Measurements from ENCODE around the gene FHOD1.

FHOD1 gene

DNA sequence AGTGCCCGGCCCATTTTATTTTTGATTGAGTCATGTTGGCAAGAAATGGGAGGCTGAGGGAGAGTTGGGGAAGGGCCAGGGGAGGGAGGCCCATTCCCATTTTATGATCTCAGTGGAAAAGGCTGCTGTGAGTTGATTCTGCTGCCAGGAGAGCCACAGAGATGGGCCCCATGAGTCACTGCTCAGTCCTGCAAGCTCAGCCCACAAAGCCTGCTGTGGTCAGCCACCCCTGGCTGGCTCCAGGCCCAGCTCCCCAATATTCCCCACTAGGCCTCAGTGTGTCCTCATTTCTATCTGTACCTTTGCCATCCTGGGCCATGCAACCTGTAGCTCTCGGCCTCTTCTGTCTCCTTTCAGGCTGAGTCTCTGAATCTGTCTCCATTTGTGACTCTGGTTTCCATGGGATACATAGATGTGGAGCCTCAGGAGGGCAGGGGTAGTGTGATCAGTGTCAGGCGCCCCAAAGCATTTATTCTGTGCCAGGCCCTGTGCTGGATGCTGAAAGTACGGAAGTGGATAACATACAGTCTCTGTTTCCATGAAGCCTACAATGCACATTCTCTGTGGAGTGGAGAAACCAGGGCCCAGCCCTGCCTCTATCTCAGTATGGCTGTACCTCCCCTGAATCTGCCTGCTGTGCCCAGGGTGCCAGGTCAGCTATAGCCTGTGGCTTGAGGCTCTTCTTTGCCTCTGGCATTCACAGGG is 30.2 kb upstream of the FHOD1 start:
- DNase-seq, result no peak

DNA sequence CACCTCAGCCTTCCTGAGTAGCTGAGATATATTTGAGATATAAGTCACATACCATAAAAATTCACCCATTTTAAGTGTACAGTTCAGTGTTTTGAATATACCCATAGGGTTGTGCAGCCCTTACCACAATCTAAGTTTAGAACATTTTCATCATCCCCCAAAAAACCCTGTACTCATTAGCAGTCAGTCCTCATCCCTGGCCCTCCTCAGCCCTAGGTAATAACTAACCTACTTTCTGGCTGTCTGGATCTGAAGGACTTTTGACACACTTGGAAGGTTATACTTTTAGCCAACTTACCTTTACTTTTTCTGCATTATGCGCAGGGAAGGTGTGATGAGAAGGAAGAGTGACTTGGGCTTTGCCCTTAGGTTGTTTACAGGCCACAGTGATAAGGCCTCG is 28.0 kb upstream of the FHOD1 start:
- no peak for DNase-seq

DNA sequence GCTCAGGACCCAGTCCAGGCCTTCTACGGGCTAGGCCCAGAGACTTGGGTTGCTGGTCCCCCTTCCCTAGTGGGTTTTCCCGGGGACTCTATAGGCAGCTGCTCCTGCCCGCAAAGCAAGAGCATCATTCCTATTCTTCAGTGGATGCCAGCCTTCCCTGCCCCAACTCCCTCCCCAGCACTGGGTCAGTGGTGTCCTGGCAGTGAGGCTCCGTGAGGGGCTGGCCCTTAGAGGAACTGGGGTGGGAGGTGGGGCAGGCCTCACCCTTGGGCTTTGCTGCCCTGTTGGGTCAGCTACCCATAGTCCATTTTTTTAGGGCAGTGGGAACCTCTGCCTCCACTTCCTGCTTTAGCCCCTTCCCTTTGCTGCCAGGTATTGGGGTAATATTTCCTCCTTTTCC is 24.2 kb upstream of the FHOD1 start:
- no peak for DNase-seq

DNA sequence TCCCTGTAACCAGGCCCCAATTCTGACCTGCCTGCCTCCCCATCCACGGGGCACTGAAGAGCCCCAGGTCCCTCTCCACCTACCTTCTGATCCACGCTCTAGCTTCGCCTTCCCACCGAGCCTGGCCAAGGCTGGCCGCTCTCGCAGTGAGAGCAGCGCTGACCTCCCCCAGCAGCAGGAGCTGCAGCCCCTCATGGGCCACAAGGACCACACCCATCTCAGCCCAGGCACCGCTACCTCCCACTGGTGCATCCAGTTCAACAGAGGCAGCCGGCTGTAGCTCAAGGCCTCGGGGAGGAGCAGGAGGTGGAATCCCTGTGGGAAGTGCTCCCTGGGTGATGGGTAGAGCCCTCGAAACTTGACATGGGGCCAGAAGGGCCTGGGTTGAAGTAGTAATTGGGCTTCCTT is 23.7 kb upstream of the FHOD1 start:
- no peak for DNase-seq

DNA sequence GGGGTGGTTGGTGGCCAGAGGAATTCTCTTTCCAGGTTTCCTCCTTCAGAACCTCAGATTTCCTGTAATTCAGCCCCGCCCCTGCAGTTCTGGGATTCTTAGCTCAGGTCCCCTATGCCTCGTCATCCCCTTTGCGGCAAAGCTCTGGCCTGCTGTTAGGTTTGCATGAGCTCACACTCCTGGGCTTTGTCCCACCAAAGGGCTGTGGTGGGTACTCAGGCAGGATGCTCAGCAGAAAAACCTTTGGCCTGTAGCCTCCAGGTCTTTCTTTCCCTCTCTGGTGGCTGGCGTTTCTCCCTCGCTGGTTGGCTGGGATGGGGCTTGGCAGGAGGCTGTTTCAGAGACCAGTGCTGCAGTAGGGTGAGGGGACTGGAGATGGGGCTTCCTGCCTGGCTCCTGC is 22.5 kb upstream of the FHOD1 start:
- DNase-seq, result no peak

DNA sequence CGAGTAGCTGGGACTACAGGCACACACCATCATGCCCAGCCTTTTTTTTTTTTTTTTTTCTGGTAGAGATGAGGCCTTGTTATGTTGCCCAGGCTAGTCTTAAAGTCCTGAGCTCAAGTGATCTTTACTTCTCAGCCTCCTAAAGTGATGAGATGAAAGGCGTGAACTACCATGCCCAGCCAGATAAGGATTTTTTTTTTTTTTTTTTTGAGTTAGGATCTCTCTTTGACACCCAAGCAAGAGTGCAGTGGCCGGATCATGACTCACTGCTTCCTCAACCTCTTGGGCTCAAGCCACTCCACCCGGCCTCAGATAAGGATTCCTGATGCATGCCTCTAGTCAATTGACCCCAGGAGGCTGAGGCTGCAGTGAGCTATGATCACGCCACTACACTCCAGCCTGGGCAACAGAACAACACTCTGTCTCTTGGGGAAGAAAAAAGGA is 20.9 kb upstream of the FHOD1 start:
- no peak for DNase-seq

DNA sequence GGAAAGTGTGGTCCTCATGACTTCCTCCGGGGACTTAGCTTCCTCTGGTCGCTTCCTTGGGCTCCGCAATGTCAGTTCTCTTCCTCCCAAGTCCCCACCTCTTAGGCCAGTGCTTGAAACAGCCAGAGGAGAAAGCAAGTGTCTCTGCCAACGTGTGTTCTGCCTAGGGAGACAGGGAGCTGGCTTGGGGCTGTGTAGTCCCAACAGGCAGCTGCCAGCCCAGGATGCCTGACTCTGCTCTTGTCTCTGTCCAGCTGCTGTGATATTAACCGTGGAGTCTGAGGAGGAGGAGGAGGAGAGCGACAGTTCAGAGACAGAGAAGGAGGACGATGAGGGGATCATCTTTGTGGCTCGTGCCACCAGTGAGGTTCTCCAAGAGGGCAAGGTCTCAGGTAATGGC is 18.6 kb upstream of the FHOD1 start:
- DNase-seq, result no peak

DNA sequence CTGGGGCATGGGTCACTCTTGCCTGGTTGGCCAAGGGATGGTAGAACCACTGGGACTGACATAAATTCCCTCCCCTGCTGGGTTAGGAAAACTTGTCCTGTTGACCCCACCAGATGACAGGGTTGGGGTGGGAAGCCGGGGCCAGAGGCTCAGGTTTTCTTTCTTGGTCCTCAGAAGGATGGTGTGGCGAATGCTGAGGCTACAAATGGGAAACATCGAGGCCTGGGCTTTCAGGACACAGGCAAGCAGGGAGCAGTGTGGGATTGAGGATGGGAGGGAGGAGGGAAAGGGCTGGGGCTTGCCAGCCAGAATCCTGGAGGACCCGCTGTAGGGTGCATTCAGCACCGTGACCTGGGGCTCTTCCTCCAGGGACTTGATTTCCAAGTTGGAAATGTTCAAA is 17.6 kb upstream of the FHOD1 start:
- DNase-seq, result no peak

DNA sequence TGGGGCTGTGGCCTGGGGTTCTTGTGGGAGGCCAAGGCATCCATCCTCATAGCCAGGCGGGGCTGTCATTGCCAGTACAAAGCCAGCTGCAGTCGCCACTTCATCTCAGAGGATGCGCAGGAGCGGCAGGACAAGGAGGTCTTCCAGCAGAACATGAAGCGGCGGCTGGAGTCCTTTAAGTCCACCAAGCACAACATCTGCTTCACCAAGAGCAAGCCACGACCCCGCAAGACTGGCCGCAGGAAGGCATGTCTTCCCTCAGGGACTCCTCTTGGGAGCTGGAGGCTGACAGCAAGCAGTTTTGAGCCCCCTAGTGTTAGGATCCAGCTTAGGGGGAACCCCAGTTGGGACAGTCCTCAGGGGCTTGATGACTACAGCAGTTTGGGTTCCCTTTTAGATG is 17.0 kb upstream of the FHOD1 start:
- no peak for DNase-seq

DNA sequence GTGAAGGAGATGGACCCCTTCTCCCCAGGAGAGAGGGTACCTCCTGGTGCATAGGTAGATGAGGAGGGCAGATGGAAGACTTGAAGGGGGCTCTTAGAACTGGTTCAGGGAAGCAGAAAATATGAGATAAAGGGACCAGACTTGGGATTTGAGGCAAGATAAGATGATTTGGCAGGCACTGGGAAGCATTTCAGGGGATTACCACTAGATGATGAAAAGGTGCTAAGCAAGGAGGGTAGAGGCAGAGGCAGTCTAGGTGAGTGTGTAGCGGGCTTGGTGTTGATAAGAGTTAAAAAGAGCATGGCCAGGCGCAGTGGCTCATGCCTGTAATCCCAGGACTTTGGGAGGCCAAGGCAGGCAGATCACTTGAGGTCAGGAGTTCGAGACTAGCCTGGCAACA is 15.9 kb upstream of the FHOD1 start:
- DNase-seq, result no peak

DNA sequence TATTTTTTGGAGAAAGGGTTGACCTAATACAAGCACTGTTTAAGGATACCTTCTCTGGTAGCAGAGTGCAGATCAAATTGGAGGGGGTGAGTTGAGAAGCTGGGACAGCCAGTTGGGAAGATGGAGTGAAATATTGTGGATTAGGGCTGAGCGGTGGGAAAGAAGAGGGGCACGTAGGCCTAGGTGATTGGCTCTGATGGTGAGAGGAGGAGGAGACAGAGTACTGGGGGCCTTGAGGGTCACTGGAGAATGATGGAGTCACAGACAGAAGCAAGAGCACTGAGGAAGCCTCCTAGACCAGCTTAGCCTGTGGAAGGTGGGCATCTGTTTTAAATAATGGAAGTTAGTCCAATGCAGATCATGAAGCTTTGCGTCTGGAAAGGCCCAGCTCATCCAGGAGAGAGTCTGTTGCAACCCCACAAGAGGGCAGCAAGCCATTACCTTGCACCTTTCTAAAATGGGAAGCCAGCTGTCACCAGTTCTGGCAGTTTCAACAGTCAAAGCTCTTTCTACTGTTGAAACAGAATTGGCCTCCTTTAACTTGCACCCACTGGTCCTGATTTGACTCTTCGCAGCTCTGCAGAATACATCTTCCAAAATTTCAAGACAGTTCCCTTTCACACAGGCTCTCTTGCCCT is 13.3 kb upstream of the FHOD1 start:
- peak; percentile 31 for DNase-seq

DNA sequence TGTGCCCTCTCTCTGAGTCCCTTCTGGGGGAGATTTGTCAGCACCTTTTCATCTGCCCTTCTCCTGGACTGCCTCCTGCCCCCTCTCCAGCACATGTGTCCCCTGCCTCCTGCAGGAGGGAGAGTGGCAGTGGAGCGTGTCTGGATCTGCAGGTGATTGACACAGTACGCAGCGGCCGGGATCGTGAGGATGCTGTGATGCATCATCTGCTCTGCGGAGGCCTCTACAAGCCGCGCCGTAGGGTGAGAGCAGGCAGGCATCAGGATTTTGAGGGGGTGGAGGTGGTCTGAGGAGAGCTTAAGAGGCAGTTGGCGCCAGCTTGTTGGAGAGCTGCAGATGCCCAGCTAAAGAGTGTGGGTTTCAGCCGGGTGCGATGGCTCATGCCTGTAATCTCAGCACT is 12.4 kb upstream of the FHOD1 start:
- DNase-seq, result no peak

DNA sequence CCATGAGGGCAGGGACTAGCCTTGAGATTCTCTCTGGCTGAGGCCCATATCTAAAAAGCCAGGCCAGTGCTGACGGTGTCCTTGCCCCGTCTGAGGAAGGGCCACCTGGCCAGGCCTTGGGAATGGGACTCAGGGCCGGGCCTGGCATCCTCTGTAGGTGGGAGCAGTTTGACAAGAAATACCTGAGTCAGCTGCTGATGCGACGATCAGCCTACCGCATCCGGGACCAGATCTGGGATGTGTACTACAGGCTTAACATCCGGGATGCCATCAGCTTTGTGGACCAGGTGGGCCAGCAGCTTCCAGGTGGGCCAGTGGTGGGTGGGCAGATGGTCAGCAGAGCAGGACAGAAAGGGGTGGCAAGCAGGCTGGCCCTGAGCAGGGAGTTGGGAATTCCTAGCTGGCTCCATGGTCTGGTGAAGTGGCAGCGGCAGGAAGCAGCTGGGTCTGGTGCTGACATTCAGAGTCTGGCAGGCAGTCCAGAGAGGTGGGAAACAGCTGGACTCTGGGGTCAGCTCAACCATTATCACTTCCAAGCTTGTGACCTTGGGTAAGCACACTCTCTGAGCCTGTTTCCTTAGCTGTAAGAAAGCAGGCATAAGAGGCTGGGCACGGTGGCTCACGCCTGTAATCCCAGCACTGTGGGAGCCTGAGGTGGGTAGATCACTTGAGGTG is 11.0 kb upstream of the FHOD1 start:
- no peak for DNase-seq

DNA sequence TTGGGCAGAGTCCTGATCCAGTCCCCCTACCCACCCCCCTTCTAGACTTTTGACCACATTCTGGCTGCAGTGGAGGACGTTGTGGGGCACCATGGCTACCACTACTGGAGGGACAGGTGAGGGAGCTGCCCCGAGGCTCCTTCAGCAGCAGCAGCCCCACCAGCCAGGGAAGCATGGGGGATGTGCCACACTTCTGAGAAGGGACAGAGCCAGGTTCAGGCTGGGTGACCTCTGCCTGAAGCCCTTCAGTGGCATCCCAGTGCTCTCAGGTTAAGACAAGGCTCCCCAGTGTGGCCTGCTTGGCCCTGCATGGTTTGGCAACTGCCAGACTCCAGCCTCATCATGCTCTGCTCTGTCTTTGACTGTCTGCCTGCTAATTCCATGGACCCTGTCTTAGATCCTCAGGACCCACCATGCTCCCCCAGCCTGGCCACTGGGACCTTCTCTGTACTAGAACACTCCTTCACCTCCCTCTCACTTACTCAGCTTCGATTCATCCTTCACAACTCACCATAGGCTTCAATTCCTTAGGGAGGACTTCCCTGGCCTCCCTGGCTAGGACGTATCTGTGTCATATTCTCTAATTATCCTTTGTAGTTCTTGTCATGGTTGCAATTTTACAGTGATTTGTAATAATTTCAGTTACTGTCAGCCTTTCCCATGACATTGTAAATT is 10.3 kb upstream of the FHOD1 start:
- DNase-seq, result no peak

DNA sequence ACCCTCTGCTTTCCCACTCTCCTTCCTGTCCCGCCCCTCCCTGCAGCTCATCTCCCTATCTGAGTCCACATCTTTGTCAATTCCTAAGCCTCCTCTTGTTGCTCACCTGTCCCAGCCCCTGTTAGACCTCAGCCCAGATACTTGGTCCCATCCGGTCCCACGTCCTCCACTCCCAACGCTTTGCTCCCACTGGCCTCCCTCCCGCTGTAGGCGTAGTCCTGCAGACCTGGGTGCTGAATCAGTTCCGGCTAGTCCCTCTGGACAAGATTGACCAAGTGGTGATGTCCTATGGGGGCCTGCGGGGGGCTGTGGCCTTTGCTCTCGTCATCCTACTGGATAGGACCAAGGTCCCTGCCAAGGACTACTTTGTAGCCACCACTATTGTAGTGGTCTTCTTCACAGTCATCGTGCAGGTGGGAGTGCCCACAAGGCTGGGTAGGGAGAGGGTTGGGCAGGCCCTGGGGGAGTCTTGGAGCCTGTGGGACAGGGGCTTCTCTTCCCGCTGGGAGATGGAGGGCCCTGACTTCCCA is 9.5 kb upstream of the FHOD1 start:
- no peak for DNase-seq

DNA sequence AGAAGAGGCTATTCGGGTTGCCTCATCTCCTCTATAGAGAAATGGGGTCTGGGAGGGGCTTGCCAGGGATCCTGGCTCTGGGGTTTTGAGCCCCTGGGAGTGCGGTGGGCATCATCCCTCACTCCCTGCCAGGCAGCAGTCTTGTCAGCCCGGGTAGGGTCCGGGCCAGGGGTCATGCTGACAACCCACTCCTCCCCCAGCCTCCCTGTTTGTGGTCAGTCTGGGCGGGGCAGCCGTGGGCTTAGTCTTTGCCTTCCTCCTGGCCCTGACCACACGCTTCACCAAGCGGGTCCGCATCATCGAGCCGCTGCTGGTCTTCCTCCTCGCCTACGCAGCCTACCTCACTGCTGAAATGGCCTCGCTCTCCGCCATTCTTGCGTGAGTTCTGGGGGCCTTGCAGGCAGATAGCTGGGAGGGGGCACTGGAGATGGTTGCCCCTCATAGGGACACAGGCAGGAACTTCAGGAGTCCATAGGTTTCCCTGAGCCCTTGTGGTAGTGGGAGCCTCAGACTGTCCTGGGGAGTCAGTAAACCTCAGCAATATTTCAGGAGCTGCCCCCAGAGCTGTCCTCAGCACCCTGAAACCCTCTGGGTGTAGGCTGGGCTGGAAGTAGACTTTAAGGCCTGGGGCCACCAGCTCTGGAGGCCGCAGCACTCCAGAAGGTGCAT is 8.4 kb upstream of the FHOD1 start:
- no peak for DNase-seq

DNA sequence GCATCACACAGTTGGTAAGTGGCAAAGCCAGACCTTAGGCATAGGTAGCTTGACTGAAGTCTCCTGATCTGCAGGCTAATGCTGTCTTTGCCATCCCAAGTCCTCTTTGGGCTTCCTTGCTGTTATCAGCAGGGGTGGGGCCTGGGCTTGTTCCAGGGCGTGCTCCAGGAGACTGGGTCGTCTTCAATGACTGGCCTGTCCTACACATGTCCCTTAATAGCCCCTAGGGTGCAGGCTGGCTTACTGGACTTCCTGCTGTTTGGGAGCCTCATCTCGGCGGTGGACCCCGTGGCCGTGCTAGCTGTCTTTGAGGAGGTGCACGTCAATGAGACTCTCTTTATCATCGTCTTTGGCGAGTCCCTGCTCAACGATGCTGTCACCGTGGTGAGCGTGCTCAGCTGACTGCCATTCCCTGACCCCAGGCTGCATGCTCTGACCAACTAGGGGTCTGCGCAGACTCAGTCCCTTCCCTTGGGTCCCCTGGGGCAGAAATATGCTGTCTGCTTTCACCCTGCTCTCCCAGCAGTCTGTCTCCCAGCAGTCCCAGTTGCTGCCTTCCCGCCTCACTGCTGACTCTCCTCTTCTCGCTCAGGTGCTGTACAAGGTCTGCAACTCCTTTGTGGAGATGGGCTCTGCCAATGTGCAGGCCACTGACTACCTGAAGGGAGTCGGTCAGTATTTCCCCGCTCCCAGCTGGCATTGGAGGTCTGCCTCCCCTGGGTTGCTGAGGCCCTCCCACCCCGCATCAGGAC is 7.7 kb upstream of the FHOD1 start:
- no peak for DNase-seq

DNA sequence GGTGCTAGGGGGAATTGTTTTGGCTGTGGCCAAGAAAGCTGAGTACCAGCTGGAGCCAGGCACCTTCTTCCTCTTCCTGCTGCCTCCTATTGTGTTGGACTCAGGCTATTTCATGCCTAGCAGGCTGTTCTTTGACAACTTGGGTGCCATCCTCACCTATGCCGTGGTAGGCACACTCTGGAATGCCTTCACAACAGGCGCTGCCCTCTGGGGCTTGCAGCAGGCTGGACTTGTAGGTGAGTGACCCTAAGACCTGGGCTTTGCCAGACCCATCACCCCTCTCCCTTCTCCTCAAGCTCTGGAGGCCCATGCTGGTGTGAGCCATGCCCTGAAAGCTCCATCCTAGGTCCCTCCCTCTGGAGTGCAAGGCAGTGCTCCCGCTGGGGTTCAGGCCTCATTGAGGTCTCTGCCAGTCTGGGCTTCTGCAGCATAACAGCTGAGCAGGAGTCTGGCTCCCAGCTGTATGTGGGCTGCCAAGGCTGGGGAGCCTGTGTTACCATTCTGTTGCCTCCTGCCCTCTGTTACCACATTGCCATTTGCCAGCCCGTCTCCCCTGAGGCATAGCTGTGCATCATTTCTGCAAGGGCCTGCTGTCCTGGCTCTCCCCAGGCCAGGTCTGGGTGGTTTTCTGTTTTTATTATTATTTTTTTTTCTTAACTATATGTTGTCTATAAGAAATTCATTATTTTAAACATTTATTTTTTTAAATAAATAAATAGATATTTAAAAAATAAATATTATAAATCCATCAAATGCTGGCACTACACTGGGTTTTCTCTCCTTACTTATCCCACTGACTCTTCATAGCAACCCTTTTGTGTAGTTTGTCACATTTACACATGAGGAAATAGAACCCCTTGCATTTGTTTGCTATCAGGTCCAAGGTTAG is 5.6 kb upstream of the FHOD1 start:
- no peak for DNase-seq

DNA sequence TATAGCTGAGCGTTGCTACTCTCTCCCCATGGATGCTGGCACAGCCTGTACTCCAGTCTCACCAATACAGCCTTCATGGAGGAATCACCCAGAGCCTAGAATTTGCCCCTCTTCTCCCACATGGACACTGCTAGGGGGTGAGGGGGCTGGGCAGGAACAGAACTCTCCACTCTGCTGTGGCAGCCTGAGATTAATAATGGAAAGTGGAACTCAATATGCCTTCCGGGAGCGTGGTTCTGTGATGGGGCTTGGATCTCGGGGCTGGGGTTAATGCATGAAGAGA is 2.7 kb upstream of the FHOD1 start:
- DNase-seq, result no peak

DNA sequence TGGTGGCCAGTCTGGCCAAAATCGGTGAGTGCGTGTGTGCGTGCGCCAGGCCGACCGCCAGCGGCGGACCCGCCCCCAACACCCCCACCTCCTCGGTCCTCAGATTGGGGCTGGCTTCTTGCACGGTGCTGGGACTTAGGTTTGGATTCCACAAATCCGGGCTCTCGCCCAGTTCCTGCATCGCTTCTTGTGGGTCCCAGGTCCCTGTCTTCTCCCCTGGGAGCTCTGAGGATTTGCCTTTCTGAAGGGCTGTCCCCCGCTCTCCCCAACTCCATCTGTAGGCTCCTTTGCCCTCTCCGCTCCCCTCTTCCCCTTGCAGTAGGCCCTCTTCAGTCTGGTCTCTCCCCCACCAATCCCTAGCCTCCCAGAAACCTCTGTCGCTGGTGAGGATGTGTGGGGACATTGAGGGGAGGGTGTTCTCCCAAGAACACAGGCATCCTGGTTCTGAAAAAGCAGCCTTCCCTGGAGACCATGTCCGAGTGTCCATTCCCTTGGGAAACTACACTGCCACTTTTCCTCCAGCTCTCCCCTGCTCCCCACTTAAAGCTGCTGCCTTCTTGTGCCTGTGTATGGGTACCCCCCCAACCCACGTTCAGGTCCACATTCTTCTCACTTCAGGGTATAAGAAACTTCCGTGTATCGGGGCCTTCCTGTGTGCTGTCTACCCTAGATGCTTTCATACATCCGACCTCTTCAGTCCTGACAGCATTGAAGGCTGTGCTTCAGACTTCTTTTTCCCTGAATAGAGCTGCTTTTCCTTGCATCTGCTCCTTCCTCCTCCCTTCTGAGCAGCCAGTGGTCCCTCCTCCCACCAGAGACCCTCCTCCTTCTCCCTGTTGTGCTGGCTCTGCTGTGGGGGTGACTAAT is 2.1 kb upstream of the FHOD1 start:
- DNase-seq, result no peak

All from SHP77 treated with DMSO at 0.1 percent for 48 hours (cell line).